NCI-H82 (cell line): ENCODE results near the gene KRT2.

Source experiments
- DNase-seq: peaks from one replicate; lab custom pipeline; 2025; lab: John Stamatoyannopoulos, UW

KRT2 gene

DNA sequence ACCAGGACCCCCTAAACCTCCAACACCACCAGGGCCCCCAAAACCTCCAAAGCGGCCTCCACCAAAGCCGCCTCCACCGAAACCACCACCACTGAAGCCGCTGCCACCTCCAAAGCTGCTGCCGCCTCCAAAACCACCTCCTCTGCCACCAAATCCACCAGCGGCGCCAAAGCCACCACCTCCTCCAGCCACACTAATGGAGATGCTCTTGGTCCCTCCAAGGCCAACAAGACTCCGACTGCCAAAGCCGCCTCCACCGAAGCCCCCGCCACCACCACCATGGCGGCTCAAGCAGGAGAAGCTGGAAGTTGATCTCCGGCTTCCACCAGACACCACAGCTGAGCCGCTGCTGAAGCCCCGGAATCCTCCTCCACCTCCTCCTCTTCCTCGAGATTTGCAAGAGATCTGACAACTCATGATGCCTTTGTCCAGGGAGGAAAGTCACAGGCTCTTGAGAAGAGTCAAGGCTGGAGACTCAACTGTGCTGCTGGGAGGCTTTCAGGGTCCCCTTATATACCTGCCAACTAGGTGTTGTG lies at the start of gene KRT2:
TSS of gene KRT2 (minus strand) at position 486 of the 536 bp plus-strand sequence. CDS start at position 417, 69 bp downstream.
- DNase-seq = no peak

DNA sequence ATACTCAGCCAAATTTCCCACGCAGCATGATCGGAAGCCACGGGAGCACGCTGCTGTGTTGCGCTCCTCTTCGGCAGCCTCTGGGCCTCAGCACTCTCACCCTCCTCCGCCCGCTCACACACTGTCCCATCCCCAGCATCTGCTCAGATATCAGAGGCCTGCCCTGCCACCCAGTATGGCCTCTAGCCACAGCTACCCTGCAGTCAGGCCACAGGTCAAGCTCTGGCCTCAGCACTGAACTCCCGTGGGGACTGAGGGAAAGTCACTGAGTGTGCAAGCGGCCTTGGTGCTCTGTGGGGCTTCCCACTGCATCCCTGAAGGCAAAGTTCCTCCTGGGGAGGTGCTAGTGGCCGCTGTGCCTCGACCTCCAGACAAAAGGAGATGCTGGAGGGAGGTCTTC lies 49.3 kb upstream of the KRT2 start:
- DNase-seq = no peak

DNA sequence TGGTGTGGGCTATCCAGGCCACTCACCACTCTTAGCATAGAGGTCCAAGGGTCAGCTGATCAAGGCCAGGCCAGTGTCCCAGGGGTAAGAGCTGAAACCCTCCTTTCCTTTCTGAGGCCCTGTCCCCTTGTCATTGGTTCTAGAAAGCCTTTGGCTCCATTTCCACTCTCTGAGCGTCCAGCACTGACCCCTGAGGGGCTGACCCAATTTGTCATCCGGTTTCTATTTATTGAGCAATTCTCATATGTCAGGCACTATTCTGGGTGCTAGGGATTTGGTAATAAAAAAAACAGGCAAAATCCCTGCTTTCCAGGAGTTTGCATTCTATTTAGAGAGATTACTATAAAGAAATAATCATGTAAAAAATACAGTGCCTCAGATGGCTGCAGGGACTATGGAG lies 47.9 kb upstream of the KRT2 start:
- no peak for DNase-seq

DNA sequence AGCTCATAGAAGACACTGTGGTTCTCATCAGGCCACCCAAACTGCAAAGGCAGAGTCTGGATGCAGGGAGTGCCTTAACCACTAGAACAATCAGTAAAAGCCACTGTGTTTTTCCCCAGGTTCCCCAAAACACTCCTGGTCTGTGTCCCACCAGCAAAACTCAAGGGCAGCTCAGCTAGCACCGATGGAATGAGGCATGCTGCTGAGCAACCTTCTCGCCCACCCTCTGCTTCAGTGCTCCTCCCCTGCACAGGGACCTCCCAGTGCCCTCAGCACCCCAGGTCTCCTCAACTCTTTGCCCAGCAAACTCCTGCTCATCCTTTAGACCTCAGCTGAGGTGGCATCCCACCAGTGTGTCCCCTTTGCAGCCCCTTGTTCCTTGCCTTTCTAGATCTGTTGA lies 47.4 kb upstream of the KRT2 start:
- DNase-seq = no peak

DNA sequence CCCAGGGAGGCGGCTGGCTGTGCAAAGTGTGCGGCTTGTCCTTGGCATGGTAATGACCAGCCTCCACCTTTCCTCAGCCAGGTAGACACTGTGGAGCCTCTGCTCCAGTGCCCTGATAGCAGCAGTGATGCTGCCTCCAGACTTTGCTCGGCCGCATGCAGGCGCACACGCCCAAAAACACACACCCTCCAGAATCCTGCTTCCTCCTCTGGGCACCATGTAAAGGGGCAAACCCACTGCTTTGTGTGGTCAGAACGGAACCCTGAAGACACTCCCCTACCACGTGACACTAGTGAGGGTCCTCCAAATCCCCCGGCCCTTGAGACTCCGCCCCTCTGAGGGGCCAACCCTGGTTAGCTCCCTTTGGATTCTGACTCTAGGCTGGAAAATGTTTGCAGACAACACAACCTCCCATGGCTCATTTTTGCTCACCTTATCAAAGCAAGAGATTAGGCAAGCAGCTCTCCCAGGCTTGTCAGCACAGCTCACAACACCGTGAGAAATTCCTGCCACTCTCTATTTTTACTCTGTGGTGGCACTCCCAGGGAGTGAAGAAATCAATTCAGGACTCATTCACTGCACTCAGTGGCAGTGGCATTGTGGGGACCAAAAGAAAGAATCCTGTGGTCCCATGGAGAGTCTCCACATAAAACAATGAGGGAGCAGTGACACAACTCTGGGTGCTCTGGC lies 46.8 kb upstream of the KRT2 start:
- no peak for DNase-seq

DNA sequence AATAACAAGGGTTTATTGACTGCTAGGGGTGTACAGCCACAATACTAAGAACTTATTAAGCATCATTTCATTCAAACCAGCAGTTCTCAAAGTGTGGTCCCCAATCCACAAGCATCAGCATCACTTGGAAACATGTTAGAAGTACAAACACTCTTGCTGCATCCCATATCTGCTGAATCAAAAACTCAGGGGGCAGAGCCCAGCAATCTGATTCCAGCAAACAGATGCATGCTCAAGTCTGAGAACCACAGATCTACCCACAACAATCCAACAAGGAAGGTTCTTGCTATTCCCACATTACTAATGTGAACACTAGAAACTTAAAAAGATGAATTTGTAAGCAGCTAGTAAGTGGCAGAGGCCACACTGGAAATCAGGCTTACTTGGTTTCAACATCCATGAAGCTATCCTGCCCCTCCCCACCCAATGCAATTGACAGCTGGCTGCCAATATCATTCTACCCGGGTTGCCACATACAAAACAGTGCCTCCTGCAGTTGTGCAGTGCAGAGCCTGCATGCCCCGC lies 45.1 kb upstream of the KRT2 start:
- DNase-seq = no peak

DNA sequence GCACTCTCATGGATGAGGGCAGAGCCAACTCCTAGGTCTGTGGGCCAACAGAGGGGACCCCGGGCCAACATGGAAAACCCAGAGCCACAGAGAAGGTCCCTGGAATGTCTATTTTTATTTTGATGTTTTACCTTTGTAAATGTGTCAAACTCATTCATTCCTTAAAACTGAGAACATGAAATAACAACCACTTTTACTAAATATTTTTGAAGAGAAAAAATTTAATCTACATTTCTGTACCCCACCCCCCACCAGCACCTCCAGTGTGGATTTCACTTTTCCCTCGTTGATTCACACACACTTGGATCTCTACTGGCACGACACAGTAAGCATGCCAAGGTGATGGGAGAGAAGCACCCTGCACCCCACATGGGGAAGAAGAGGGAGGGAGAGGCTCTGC lies 44.6 kb upstream of the KRT2 start:
- no peak for DNase-seq

DNA sequence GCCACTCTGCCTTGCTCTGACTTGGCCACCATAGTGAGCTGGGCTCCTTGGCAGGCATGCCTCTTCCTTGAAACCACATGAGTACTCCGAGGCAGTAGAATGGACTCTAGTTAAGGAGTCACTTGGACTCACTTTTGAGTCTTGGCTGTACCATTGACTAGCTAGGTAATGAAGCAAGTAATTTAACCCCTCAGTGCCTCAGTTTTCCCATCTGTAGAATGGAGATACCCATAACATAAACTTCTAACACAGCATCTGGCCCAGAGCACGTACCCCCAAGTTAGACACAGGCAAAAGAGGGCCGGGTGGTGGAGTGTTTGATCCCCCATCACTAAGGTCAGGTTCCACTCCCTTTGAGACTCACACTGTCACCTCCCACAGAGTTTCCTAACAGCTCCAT lies 43.0 kb upstream of the KRT2 start:
- DNase-seq = no peak

DNA sequence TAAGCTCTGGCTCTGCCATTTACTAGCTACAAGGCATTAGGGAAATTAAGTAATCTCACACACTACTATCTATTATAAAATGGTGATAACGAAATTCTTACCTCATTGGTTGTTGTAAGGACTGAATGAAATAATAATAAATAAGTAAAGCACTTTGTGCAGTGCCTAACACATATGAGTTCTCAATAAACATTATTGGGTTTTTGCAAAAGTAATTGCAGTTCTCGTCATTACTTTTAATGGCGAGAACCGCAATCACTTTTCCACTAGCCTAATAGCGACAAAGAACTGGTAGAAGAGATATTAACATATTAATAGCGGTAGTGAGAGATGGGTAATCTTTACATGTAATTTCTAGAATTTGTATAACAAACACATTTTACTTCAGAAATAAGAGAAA lies 42.1 kb upstream of the KRT2 start:
- no peak for DNase-seq

DNA sequence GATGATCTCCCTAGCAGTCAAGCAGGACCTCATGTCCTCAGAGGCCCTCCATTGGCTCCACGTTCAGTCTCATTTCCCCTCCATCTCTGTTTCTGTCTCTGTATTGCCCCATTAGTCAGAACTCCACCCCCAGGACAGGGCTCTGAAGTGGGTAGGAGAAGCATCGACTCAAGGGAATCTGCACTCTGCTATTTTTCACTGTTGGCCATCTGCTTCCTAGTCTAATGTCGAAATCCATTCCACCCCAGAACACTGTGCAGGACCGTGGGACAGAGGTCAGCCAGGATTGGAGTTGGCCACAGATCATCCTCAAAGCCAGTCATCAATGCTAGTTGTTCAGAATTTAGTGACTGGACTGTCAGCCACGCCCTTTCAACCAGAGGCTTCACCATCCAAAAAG lies 41.2 kb upstream of the KRT2 start:
- DNase-seq = no peak

DNA sequence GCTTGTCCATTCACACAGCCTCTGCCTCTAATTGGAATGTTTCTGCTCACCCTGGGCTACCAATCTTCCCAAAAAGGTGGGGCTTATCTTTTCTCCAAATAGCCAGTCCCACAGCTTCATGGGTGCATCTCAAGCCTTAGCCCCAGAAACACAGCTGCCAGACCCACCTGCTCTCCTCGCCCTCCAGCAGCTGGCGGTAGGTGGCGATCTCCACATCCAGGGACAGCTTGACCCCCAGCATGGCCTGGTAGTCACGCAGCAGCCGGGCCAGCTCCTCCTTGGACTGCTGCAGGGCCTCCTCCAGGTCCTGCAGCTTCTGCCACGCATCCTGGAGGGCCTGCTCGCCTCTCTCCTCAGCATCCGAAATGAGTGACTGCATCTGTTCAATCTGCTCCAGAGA lies 40.2 kb upstream of the KRT2 start:
- DNase-seq = peak; percentile 5

DNA sequence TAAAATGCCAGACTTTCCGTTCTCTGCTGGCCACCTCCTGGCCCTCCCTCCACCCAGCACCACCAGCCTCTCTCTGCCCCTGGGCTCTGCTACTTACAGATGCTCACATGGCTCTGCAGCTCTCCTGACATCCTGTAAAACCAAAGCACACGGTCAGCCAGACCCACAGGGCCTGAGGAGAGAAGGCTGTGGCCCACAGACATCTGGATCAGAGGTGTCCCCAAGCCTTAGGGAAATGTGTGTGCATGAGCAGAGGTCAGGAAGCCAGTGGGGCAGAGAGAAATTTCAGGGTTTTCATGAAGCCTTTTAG lies 39.8 kb upstream of the KRT2 start:
- no peak for DNase-seq

DNA sequence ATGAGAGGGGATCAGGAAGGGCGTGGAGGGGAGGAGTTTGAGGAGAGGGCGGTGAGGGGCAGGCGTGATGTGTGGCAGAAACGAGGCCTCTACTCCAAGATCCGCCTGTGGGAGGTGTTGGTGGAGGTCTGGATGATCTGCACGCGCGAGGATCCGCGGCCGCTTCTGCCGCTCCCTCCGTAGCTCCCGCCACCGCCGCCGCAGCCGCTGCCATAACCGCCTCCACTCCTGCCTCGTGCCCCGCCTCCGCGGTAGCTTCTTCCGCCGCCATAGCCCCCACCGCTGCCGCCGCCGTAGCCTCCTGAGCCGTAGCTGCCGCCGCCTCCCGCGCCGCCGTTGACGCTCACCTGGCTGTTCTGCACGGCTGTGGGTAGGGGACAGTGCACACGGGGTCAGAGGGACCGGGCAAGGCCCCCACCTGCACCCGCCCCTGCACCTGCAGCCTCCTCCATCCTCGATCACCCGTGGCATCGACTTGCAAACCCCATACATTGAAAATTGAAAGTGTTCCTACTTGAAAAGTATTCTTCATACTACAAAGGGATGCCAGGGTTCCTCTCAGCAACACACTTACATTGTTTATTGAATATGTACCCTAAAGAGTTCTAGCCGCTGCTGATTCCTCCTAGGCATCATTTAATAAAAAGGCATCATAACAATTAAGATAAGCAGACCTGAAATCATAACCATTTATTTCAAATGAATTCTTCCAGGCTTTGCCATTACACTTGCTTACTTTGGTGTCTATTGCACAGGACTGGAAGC lies 39.2 kb upstream of the KRT2 start:
- peak; percentile 37 for DNase-seq

DNA sequence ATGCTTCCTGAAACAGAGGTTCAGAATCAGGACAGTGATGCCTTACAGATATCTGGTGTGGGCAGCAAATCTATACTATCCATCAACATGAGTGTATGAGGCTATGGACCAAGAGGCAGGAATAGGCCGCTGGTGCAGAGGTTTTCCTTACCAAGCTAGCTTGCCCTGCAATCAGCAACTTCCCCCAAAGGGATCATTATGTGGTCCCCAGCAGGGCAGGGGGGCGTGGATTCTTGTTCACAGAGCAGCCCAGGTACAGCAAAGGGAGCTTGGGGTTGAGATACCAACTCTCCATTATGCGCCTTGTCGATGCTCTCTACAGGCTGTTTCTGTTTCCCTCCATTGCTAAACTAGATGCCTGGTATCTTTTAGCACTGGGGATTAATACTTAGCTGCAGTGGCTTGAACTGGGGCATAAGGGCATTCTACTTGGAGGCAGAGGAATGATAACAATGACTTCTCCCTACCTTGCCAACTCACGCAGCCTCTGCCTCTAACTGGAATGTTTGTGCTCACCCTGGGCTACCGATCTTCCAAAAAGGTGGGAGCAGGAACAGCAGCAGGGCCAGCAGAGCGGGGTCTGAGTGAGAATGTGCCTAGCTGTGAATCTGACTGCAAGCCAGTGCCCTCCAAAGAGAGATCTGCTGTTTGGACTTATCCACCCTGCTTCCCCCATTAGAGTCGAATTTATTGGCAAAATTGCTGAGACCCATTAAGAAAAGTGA lies 38.5 kb upstream of the KRT2 start:
- DNase-seq = no peak

DNA sequence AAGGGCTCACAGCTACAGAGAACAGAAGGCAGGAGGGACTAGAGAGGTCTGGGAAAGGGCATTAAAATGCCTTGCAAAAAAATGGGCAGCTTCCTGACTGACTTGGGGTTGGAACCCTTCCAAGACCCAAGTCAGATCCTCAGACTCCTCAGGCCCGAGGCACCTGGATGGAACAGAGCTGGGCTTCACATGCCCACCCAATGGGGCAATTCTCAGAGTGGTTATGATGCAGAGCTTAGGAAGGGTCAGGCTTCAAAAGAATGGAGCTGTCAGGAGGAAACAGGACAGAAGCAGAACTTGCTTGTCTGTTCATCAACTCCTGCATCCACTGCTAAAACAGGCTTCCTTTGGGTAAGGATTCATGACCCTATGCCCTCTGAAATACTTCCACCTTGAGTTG lies 37.9 kb upstream of the KRT2 start:
- DNase-seq = no peak

DNA sequence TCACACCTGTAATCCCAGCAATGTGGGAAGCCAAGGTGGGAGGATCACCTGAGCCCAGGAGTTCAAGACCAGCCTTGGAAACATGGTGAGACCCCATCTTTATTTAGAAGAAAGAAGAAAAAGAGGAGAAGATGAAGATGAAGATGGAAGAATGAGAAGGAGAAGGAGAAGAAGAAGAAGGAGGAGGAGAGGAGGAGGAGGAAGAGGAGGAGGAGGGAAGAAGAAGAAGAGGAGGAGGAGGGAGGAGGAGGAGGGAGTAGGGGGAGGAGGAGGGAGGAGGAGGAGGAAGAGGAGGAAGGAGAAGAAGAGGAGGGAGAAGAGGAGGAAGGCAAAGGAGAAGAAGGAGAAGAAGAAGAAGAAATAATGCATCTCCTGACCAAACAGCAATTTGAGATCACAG lies 37.2 kb upstream of the KRT2 start:
- no peak for DNase-seq

DNA sequence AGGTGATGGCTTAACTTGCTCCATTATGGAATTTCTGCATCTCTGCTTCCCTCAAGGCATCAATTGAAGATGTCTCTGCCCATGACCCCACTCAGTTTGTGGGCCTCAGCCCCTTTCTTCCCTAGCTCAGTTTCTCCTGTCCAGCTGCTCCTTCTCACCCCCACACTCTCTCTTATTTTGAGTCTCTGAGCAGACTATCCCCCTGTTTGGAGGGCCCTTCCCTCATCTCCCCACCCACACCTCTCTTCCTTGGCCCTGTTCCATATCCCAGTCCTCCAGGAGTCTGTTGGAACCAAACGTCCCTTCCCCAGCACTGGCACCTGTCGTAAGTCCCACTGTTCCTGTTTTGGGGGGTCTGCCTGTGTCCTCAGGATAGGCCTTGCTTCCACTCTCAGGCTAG lies 36.5 kb upstream of the KRT2 start:
- DNase-seq = no peak

DNA sequence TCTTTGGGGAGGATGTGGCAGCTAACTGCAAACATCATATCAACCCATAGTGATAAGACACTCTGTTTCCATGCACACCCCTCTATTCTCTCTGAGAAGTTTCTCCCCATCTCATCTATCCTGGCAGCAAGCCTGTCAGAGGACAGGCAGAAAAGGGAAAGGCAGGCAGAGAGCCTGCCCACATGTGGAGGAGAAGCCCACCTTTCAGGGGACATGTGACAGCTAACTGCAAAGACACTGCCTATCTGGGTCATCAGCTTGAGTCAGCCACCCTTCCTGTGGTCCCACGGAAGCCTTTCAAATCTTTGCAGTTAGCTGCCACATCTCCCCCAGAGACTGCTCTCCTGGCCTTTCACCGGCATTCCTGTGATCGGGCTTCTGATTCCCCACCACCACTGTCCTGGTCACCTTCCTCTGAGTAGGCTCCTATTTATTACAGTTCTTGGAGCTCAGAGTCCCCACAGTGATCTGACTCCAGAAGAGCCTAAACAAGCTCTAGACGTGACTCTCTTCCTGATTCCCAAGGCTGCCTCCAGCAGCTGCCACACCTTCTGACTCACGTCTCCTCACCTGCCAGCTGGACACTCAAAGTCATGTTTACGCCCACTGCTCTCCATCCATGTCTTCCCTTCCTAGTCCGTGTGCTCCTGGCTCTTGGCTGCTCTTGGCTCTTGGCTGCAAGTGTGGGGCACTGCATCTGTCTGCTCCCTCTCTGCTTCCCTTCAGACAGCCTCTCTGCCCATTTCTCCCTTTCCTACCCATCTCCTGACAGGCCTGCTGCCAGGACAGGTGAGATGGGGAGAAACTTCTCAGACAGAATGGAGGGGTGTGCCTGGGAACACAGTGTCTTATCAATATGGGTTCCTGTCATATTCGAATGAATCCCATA lies 35.7 kb upstream of the KRT2 start:
- DNase-seq = no peak

DNA sequence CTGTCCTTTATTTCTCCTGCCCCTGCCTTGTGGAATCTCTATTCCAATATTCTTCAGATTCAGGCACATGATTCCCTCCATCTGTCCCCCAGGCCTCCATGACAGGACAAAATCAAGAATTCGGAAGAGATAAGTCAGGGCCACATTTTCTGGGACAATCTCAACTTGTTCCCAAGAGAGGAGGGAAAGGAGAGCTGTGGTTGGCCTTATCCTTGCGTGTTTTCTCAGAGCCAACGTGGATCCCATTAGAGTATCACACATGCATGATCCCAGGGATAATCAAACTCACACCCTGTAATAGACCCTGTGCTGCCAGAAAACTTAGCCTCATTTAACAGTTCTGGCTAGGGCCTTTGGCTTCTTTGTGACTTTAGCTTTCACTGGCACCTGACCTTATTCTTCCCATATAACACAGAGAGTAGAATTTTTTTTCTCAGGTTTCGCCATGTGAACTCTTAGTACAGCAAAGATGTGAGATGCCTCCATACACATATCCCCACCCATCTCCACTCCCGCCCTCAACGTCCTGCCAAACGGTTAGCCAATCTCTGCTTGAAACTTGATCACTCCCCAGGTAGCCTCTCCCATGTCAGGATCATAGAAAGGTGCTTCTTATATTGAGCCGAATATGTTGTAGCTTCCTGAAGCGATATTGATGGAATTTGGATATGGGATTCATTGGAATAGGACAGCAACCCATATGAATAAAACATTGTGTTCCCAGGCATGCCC lies 34.9 kb upstream of the KRT2 start:
- DNase-seq = no peak

DNA sequence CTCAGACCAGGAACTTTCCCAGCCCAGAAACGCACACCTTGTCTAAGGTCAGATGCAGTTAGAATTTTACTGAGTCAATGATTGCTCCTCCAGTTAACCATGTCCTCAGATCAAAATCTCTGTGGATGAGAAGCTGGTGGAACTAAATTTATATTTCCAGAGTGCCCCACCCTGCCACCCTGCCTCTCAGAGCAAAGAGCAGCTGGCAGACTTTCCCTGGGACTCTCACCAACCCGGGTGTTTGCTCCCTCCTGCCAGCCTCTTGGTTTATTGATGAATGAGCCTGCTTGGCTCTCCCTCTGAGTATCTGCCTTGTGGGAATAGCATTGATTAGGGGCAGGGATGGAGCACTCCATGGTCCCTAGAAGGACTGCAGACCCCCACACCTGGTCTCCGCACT lies 34.1 kb upstream of the KRT2 start:
- DNase-seq = no peak

DNA sequence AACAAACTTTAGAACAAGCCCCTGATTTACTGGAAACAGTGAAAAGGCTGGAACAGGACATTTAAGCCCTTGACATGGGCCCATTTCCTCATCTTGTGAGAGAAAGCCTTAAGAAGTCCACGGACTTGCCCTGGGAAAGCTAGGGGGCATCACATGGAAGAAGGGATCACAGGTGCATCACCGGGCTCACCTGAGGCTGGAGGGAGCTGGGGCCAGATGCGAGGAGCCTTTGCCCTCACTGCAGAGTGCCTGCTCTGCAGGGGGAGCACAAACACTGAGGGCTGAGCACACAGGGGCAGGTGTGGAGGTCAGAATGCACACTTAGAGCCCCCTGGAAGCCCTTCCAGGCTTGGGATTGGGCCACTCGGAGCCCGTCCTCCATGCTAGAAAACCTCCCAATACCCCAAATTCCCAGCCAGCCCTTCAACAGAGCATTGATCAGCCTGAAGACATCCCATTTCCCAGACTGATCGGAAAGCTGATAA lies 33.4 kb upstream of the KRT2 start:
- DNase-seq = no peak
